OCI-LY3 (cell line): ENCODE results near the gene NYAP2.

Source experiments
- EZH2phosphoT487 ChIP-seq: fragments of 200-600 bp; shearing (Covaris generic); IDR thresholded peaks from 2 replicates; pipeline ENCODE4 v1.6.1; 2018; ENCODE audit warnings: antibody characterized with exemption, mixed run types, low read depth
- TF ChIP-seq, protein P1 (sequence below): fragments of 200-600, 300-600 bp; sonication (generic); IDR thresholded peaks from 2 replicates; pipeline ENCODE4 v1.5.1; 2014; ENCODE audit warnings: antibody characterized with exemption, low read length, low read depth

DNA sequence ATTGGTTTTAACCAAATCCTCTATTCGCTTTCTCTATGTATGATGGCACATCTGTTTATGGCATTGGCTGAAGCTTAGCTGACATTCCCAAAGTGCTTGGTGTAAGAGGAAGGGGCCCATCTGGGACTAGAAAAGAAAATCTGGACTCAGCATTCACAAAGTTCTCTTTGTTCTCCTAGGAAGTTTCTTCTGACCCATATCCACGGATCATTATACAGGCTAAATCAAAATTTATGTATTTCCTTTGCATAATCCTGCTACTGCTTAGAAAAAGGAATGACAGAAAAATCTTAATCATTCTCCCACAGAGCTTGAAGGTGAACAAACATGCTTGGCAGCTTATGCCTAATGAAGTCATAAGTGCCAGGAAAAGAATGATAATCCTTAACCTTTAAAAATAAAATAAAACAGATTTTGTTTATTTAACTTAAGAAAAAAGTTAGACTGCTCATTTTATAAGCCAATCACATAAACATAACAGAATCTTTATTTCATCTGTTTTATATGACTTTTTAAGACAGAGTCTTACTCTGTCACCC, 88.4 kb downstream of the NYAP2 start:
- TF ChIP-seq, protein P1, sequence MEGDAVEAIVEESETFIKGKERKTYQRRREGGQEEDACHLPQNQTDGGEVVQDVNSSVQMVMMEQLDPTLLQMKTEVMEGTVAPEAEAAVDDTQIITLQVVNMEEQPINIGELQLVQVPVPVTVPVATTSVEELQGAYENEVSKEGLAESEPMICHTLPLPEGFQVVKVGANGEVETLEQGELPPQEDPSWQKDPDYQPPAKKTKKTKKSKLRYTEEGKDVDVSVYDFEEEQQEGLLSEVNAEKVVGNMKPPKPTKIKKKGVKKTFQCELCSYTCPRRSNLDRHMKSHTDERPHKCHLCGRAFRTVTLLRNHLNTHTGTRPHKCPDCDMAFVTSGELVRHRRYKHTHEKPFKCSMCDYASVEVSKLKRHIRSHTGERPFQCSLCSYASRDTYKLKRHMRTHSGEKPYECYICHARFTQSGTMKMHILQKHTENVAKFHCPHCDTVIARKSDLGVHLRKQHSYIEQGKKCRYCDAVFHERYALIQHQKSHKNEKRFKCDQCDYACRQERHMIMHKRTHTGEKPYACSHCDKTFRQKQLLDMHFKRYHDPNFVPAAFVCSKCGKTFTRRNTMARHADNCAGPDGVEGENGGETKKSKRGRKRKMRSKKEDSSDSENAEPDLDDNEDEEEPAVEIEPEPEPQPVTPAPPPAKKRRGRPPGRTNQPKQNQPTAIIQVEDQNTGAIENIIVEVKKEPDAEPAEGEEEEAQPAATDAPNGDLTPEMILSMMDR: no peak
- no peak for TF ChIP-seq EZH2phosphoT487
